Mesothelial cell of epicardium (in vitro differentiated cells): Measurements from ENCODE around the gene KCNC1. TPM values are rescaled to one million over a fixed set of nuclear protein-coding genes. Genes with fewer than 3 reads are reported as not detected.

ENCODE experiments used
- DNase-seq, 2 experiments: peaks; one replicate each; pipeline ENCODE4 v3.0.0; 2021; ENCODE audit warnings: low spot score in 2 of 2; ENCODE audit not compliant: unreplicated experiment in 2 of 2
- H3K27ac Mint-ChIP-seq: 2 replicates; pipeline ENCODE4 v1.8.0; 2021; ENCODE audit warnings: mixed read lengths
- H3K27me3 Mint-ChIP-seq: 2 replicates; pipeline ENCODE4 v1.8.0; 2021; ENCODE audit warnings: low read depth, mixed read lengths
- H3K36me3 Mint-ChIP-seq: 2 replicates; pipeline ENCODE4 v1.8.0; 2021; ENCODE audit warnings: mixed read lengths
- H3K4me1 Mint-ChIP-seq: 2 replicates; pipeline ENCODE4 v1.8.0; 2021; ENCODE audit warnings: mixed read lengths
- H3K4me3 Mint-ChIP-seq: 2 replicates; pipeline ENCODE4 v1.8.0; 2021; ENCODE audit warnings: mild to moderate bottlenecking, moderate library complexity, mixed read lengths
- H3K9me3 Mint-ChIP-seq: 2 replicates; pipeline ENCODE4 v1.8.0; 2021; ENCODE audit warnings: mixed read lengths
- total RNA-seq: library from RNA; stranded (reverse); gene quantifications from 3 replicates; pipeline ENCODE4 v1.2.1, GENCODE V29; 2021
- TF ChIP-seq, protein P1 (sequence below): fragments of 200-600 bp; sonication (generic); IDR thresholded peaks from one replicate; pipeline ENCODE4 v1.5.0; 2021; ENCODE audit warnings: antibody characterized with exemption; ENCODE audit not compliant: unreplicated experiment

KCNC1 gene
- total RNA-seq, 1 donor from 2014 or later, result 0.20 TPM

DNA sequence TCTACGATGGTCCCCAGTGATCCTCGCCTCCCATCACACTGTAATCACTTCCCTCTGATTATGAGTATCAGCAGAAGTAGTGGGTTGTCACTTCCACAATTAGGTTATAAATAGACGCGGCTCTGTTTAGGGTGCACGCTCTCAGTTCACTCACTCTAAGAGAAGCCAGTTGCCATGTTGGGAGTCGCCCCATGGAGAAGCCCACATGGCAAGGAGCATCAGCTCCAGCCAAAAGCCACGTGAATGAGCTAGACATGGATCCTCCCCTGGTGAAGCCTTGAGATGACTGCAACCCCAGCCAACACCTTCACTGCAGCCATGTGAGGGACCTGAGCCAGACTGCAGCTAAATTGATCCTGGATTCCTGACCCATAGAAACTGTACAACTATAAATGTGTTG lies 41.6 kb upstream of the KCNC1 start:
- no peak overlapping the region for H3K4me3 Mint-ChIP-seq
- no peak for DNase-seq
- TF ChIP-seq, protein P1, sequence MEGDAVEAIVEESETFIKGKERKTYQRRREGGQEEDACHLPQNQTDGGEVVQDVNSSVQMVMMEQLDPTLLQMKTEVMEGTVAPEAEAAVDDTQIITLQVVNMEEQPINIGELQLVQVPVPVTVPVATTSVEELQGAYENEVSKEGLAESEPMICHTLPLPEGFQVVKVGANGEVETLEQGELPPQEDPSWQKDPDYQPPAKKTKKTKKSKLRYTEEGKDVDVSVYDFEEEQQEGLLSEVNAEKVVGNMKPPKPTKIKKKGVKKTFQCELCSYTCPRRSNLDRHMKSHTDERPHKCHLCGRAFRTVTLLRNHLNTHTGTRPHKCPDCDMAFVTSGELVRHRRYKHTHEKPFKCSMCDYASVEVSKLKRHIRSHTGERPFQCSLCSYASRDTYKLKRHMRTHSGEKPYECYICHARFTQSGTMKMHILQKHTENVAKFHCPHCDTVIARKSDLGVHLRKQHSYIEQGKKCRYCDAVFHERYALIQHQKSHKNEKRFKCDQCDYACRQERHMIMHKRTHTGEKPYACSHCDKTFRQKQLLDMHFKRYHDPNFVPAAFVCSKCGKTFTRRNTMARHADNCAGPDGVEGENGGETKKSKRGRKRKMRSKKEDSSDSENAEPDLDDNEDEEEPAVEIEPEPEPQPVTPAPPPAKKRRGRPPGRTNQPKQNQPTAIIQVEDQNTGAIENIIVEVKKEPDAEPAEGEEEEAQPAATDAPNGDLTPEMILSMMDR, result no peak
- H3K27me3 Mint-ChIP-seq, result peaks cover 19% of the 10 kb centered on the region
- no peaks in the 10 kb centered on the region for H3K9me3 Mint-ChIP-seq
- H3K36me3 Mint-ChIP-seq, result no peaks in the 10 kb centered on the region
- no peak overlapping the region for H3K27ac Mint-ChIP-seq
- no peaks in the 10 kb centered on the region for H3K4me1 Mint-ChIP-seq

DNA sequence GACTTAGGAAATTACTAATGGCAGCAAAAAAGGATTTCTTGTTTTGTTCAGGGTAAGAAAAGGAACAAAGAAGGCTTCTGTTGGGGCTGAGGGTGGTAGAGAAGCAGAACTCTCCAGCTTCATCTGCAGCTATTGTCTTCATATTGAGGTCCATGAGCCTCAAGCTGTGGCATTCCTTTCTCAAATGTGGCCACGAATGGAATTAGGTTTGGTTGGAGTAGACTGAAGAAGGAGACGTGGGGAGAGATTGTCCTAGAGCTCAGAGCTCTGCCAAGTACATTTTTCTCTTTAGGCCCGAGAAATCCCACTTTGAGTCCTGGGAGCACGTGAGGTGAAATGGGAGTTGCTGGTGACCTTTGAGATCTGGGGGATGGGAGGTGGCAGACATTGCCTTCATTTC lies 41.0 kb upstream of the KCNC1 start:
- Mint-ChIP-seq H3K36me3 (no peaks in the 10 kb centered on the region), H3K27me3 (peaks cover 25% of the 10 kb centered on the region), H3K4me1 (no peaks in the 10 kb centered on the region), H3K27ac (no peak overlapping the region), H3K9me3 (no peaks in the 10 kb centered on the region), H3K4me3 (no peak overlapping the region)
- no peak for DNase-seq
- TF ChIP-seq, protein P1, result no peak

DNA sequence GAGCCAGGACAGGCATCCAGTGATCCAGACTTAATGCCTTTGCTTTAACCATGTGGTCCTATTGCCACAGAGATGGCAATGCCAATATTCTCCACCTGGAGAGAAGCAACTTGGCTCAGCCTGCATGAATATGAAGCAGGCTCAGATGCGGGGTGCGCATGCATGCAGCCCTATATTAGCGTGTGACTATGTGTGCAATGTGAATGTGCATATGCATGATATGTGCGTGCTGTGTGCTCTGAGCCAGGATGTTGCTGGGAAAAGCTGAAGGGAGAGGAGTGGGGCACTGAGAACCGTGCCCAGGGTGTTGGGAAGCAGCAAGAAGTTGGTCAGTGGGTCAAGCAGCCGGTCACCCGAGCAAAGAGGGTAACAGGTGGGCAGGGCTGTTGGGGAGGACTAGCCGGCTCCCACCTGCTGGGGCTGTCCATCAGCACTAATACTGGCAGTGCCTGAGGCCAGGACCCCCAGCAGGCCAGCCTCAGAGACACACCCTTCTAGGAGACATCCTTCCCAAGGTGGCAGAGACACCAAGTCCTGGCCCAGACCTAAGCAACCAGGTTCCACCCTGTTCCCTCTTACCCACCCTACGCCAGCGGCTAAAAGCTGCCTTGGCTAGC lies 40.0 kb upstream of the KCNC1 start:
- no peak for DNase-seq
- no peaks in the 10 kb centered on the region for H3K9me3 Mint-ChIP-seq
- TF ChIP-seq, protein P1, result no peak
- H3K27ac Mint-ChIP-seq, result no peak overlapping the region
- no peaks in the 10 kb centered on the region for H3K36me3 Mint-ChIP-seq
- no peak overlapping the region for H3K4me3 Mint-ChIP-seq
- no peaks in the 10 kb centered on the region for H3K4me1 Mint-ChIP-seq
- H3K27me3 Mint-ChIP-seq, result peaks cover 32% of the 10 kb centered on the region

DNA sequence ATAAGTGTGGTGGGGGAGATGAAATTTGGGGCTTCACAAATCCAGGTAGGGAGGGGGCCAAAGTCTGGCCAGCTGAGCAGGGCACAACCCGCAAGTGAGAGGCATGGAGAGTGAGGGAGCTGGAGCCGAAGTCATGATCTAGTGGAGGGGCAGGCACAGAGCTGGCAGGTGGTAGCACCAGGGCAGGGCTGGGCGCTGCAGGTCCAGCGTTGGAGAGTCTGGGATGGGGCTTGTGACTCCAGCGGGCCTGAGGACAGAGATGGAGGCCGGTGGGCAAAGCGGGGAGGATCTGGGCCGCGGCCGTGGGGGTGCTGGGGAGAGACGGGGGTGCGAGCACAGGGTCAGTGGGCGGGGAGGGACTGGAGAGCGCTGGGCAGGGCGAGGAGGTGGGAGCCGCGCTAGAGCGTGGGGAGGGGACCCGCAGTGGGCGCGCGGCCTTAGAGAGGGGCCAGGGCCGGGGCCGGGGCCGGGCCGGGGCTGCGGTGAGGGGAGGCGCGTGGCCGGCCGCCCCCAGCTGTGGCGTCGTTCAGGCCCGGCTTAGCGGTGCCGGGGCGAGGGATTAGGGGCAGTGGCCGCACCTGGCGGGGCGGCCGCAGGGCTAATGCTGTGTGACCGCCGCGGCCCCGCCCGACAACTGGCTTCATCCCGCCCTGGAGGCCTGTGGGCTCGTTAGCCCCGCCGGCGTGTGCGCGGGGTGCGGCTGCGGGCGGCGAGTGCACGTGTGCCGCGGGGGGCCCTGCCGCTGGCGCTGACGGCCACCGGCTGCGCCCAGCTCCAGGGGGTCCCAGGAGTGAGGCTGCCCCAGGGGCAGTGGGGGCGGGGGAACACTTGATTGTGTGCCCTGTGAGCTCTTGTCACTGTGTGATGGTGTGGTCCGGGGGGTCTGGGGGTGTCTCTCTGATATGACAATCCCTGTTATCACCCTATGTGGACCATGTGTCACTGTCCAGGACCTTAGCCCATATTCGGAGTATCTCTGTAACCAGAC lies 38.8 kb upstream of the KCNC1 start:
- Mint-ChIP-seq H3K4me3 (peak overlapping the region; percentile 11), H3K9me3 (no peaks in the 10 kb centered on the region), H3K27ac (no peak overlapping the region), H3K4me1 (no peaks in the 10 kb centered on the region), H3K27me3 (peaks cover 37% of the 10 kb centered on the region), H3K36me3 (no peaks in the 10 kb centered on the region)
- TF ChIP-seq, protein P1, result no peak
- DNase-seq, result no peak

DNA sequence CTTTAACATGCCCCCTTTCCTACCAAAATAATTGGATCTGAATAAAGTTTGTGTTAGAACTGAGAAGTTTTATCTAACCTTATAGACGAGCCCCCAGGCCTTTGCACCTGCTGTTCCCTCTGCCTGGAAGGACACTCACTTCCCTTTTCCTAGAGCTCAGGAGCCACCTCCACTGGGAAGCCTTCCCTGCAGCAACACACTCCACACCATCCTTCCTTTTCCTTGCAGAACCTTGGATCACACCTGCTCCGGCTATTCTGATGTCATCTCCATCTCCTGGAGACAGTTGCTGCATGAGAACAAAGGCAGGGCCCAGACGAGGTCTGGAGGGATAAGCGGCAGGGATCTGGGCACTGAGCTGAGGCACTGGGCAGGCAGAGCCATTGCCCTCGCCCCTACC lies 37.8 kb upstream of the KCNC1 start:
- Mint-ChIP-seq H3K36me3 (no peaks in the 10 kb centered on the region), H3K4me3 (no peak overlapping the region), H3K9me3 (no peaks in the 10 kb centered on the region), H3K27ac (no peak overlapping the region), H3K4me1 (no peaks in the 10 kb centered on the region), H3K27me3 (peaks cover 46% of the 10 kb centered on the region)
- DNase-seq, result no peak
- TF ChIP-seq, protein P1, result no peak
